NCI-H69 (cell line): ENCODE results near the gene SLC37A3.
"Not testable (repeated sequence)": the region's sequence is repeated elsewhere in the genome, so short reads cannot be mapped to it uniquely, and the experiment has no call there.

ENCODE experiments used
- DNase-seq: peaks from one replicate; lab custom pipeline; 2025; lab: John Stamatoyannopoulos, UW

Gene SLC37A3

GRCh38 chr7:140312141-140312846 lies 86.0 kb downstream of the SLC37A3 start:
- DNase-seq, result no peak

GRCh38 chr7:140311128-140311527 lies 87.2 kb downstream of the SLC37A3 start:
- DNase-seq, result not testable (repeated sequence)

- no peak for DNase-seq
Measured at GRCh38 chr7:140310337-140311002, 87.9 kb downstream of the SLC37A3 start.

- DNase-seq, result no peak
Measured at GRCh38 chr7:140308060-140308459, 90.3 kb downstream of the SLC37A3 start.

- DNase-seq, result peak; percentile 56
Measured at GRCh38 chr7:140304191-140304799, 94.0 kb downstream of the SLC37A3 start.

- no peak for DNase-seq
Measured at GRCh38 chr7:140300243-140301136, 97.8 kb downstream of the SLC37A3 start.

- no peak for DNase-seq
Measured at GRCh38 chr7:140298213-140298612, 100.1 kb downstream of the SLC37A3 start.

- no peak for DNase-seq
Measured at GRCh38 chr7:140297192-140297591, 101.1 kb downstream of the SLC37A3 start.

GRCh38 chr7:140295224-140295738 lies 103.0 kb downstream of the SLC37A3 start:
- no peak for DNase-seq

- peak; percentile 76 for DNase-seq
Measured at GRCh38 chr7:140294454-140294853, 103.9 kb downstream of the SLC37A3 start.

- no peak for DNase-seq
Measured at GRCh38 chr7:140292438-140292837, 105.9 kb downstream of the SLC37A3 start.

- DNase-seq, result no peak
Measured at GRCh38 chr7:140289804-140290203, 108.5 kb downstream of the SLC37A3 start.

GRCh38 chr7:140287988-140288387 lies 110.3 kb downstream of the SLC37A3 start:
- DNase-seq, result no peak

- DNase-seq, result no peak
Measured at GRCh38 chr7:140285938-140286337, 112.4 kb downstream of the SLC37A3 start.

GRCh38 chr7:140284062-140284461 lies 114.3 kb downstream of the SLC37A3 start:
- no peak for DNase-seq
